NOMO-1 treated with dmso at 0.1 percent for 144 hours (cell line): Measurements from ENCODE around the gene EGFR.

Source experiments
- DNase-seq: peaks from one replicate; lab custom pipeline; 2025; ENCODE audit not compliant: unreplicated experiment; lab: John Stamatoyannopoulos, UW

EGFR gene

GRCh38 chr7:55206235-55207029 is 187.6 kb downstream of the EGFR start:
- no peak for DNase-seq

GRCh38 chr7:55207436-55208125 is 188.8 kb downstream of the EGFR start:
- DNase-seq: no peak

GRCh38 chr7:55209366-55209765 is 190.5 kb downstream of the EGFR start:
- DNase-seq: no peak

GRCh38 chr7:55210176-55210575 is 191.4 kb downstream of the EGFR start:
- no peak for DNase-seq

GRCh38 chr7:55210716-55211115 is 191.9 kb downstream of the EGFR start:
- no peak for DNase-seq

- DNase-seq: no peak
These were observed 192.9 kb downstream of the EGFR start for GRCh38 chr7:55211726-55212125.

- no peak for DNase-seq
These were observed 193.4 kb downstream of the EGFR start for GRCh38 chr7:55212176-55212575.

- no peak for DNase-seq
These were observed 194.0 kb downstream of the EGFR start for GRCh38 chr7:55212838-55213237.

GRCh38 chr7:55214707-55215106 is 195.9 kb downstream of the EGFR start:
- DNase-seq: no peak

GRCh38 chr7:55223023-55223422 is 204.2 kb downstream of the EGFR start:
- DNase-seq: no peak

GRCh38 chr7:55224111-55224510 is 205.3 kb downstream of the EGFR start:
- DNase-seq: no peak

- no peak for DNase-seq
These were observed 206.0 kb downstream of the EGFR start for GRCh38 chr7:55224810-55225209.

GRCh38 chr7:55230014-55230413 is 211.2 kb downstream of the EGFR start:
- DNase-seq: no peak

- DNase-seq: no peak
These were observed 213.0 kb downstream of the EGFR start for GRCh38 chr7:55231736-55232280.

GRCh38 chr7:55233001-55233400 is 214.2 kb downstream of the EGFR start:
- DNase-seq: no peak

GRCh38 chr7:55234408-55234807 is 215.6 kb downstream of the EGFR start:
- DNase-seq: no peak

GRCh38 chr7:55235115-55235514 is 216.3 kb downstream of the EGFR start:
- DNase-seq: no peak

- DNase-seq: no peak
These were observed 217.0 kb downstream of the EGFR start for GRCh38 chr7:55235801-55236200.

- DNase-seq: no peak
These were observed 217.7 kb downstream of the EGFR start for GRCh38 chr7:55236476-55236875.

- no peak for DNase-seq
These were observed 218.5 kb downstream of the EGFR start for GRCh38 chr7:55237156-55237893.

- DNase-seq: no peak
These were observed 220.6 kb downstream of the EGFR start for GRCh38 chr7:55239406-55239805.
